GM12873 (cell line): ENCODE data around the gene NDUFA12.

ENCODE experiments used
- TF ChIP-seq, protein P1 (sequence below): IDR thresholded peaks from 2 replicates; pipeline ENCODE4 v1.5.1; 2012; ENCODE audit warnings: low read depth, mild to moderate bottlenecking, moderate library complexity, low read length, control low read depth; ENCODE audit not compliant: insufficient read depth; ENCODE audit errors: missing control alignments

NDUFA12 gene

DNA sequence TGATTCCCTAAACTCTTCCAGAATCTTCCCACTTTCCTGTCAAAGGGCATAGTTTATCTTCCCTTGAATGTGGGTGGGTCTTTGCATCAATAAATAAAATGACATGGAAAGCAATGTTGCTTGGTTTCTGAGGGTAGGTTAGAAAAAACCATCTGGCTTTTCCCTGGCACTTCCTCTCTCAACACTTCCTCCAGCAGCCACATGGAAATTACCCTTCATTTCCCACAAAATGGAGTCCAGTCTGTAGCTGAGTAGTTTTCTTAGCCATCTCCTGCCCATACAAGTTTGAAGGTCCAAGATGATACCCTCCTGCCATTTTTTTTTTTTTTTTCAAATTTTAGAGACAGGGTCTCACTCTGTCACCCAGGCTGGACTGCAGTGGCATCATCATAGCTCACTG is 11.1 kb upstream of the NDUFA12 start:
- TF ChIP-seq, protein P1, sequence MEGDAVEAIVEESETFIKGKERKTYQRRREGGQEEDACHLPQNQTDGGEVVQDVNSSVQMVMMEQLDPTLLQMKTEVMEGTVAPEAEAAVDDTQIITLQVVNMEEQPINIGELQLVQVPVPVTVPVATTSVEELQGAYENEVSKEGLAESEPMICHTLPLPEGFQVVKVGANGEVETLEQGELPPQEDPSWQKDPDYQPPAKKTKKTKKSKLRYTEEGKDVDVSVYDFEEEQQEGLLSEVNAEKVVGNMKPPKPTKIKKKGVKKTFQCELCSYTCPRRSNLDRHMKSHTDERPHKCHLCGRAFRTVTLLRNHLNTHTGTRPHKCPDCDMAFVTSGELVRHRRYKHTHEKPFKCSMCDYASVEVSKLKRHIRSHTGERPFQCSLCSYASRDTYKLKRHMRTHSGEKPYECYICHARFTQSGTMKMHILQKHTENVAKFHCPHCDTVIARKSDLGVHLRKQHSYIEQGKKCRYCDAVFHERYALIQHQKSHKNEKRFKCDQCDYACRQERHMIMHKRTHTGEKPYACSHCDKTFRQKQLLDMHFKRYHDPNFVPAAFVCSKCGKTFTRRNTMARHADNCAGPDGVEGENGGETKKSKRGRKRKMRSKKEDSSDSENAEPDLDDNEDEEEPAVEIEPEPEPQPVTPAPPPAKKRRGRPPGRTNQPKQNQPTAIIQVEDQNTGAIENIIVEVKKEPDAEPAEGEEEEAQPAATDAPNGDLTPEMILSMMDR = no peak

DNA sequence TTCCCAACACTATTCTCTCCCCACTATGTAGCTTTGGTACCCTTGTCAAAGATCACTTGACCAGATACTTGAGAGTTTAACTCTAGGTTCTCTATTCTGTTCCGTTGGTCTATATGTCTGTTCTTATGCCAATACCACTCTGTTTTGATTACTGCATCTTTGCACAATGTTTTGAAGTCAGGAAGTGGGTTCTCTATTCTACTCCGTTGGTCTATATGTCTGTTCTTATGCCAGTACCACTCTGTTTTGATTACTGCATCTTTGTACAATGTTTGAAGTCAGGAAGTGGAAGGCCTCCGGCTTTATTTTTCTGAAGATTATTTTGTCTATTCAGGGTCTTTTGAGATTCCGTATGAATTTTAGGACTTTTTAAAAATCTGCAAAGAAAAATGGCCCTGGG is 2.7 kb upstream of the NDUFA12 start:
- TF ChIP-seq, protein P1 = no peak

GRCh38 chr12:95004610-95005009 is 1.1 kb upstream of the NDUFA12 start:
- TF ChIP-seq, protein P1 = no peak

DNA sequence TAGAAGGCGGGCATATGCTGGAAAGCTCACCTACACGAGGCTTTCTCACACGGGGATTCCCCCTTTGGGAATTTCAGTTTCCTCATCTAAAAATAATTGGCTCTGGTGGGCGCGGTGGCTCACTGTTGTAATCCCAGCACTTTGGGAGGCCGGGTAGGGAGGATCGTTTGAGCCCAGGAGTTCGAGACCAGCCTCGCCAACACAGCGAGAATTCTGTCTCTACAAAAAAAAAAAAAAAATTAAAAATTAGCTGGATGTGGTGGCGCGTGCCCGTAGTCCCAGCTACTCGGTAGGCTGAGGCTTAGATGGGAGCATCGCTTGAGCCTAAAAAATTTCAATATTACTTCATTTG is 400 bp upstream of the NDUFA12 start:
- TF ChIP-seq, protein P1 = no peak

DNA sequence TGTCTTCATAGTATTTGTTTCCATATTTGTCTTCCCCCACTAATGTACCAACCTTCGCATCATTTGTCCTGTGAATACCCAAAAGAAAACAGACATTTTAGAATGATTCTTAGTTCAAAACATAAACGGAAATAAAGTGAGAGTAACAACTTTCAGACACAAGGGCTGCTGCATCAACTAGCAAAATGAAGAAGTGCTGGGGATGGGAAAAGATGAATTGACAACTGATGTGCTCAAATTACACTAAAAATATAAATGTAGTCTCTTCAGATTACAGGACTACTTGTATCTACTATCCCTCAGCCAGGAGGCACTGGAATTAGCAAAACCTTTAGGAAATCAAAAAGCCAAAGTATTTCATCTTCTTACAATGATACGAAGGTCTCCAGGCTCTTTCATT is 743 bp downstream of the NDUFA12 start:
- TF ChIP-seq, protein P1 = no peak

GRCh38 chr12:94998326-94998725 is 5.2 kb downstream of the NDUFA12 start:
- TF ChIP-seq, protein P1 = no peak

DNA sequence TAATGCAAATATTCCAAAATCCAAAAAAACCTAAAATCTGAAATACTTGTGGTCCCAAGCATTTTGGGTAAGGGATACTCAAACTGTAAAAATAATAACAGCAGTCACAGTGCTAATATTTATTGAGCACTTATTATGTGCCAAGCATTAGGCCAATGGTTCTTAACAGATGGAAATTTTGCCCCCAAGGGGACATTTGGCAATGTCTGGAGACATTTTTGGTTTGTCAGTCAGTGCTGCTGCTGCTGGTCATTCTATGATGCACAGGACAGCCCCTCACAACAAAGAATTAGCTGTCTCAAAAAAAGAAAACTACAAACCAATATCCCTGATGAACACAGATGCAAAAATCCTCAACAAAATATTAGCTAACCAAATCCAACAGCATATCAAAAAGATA is 5.8 kb downstream of the NDUFA12 start:
- TF ChIP-seq, protein P1 = no peak
